Measurements from ENCODE around the gene MEF2D.

- TF ChIP-seq CTCF (IDR thresholded peaks at IDR 0.05) (no peak), POLR2A (IDR thresholded peaks at IDR 0.05) (no peak)
These were observed 8.5 kb downstream of the MEF2D start for GRCh38 chr1:156492013-156492590.

Measured in uterus (tissue), 2 donors.